PFSK-1 (cell line): ENCODE results near the gene C10orf67.

Experiments
- SIN3A ChIP-seq: IDR thresholded peaks from 2 replicates; pipeline ENCODE4 v1.6.1; 2012; ENCODE audit warnings: mild to moderate bottlenecking, low read length, moderate library complexity, borderline replicate concordance; ENCODE audit not compliant: insufficient read depth
- TAF1 ChIP-seq: IDR thresholded peaks from 2 replicates; pipeline ENCODE4 v1.6.1; 2012; ENCODE audit warnings: low read length, control low read depth, borderline replicate concordance; ENCODE audit not compliant: insufficient read depth

- no peak for TF ChIP-seq SIN3A
- TF ChIP-seq TAF1, result no peak
Measured at GRCh38 chr10:23311034-23311433, 33.6 kb downstream of the C10orf67 start.
